ENCODE measurements around the gene SERTAD4.

SERTAD4 gene

GRCh38 chr1:210233495-210234328 lies 1.1 kb downstream of the SERTAD4 start:
- H2AFZ ChIP-seq (ENCODE audit: low read length, unreplicated experiment) = peak overlapping the region; percentile 61
- H3K27me3 ChIP-seq (ENCODE audit: insufficient read depth, low read length) = peaks cover 5% of the 10 kb centered on the region
- no peaks in the 10 kb centered on the region for H3K79me2 ChIP-seq (ENCODE audit: control insufficient read depth, insufficient read depth, low read length, unreplicated experiment)
- peak overlapping the region; percentile 83 for H3K4me3 ChIP-seq (ENCODE audit: low read depth, low read length)
- H3K4me1 ChIP-seq (ENCODE audit: control insufficient read depth, insufficient read depth, low read length, unreplicated experiment) = peaks cover 42% of the 10 kb centered on the region
- peak overlapping the region; percentile 6; the same call in 1 of the 2 replicates for H3K27ac ChIP-seq (ENCODE audit: low read depth, low read length)
- no peaks in the 10 kb centered on the region for H3K36me3 ChIP-seq (ENCODE audit: insufficient read depth, low read length)

- Histone ChIP-seq H3K27ac (ENCODE audit: low read depth, low read length) (no peak overlapping the region), H3K4me1 (ENCODE audit: control insufficient read depth, insufficient read depth, low read length, unreplicated experiment) (peaks cover 48% of the 10 kb centered on the region), H3K4me3 (ENCODE audit: low read depth, low read length) (peak overlapping the region; percentile 83), H3K27me3 (ENCODE audit: insufficient read depth, low read length) (peaks cover 5% of the 10 kb centered on the region), H3K36me3 (ENCODE audit: insufficient read depth, low read length) (no peaks in the 10 kb centered on the region), H3K79me2 (ENCODE audit: control insufficient read depth, insufficient read depth, low read length, unreplicated experiment) (no peaks in the 10 kb centered on the region), H2AFZ (ENCODE audit: low read length, unreplicated experiment) (no peak overlapping the region)
Observed at GRCh38 chr1:210234329-210234757, 1.7 kb downstream of the SERTAD4 start.

GRCh38 chr1:210235363-210236053 lies 2.9 kb downstream of the SERTAD4 start:
- no peaks in the 10 kb centered on the region for H3K36me3 ChIP-seq (ENCODE audit: insufficient read depth, low read length)
- peaks cover 5% of the 10 kb centered on the region for H3K27me3 ChIP-seq (ENCODE audit: insufficient read depth, low read length)
- H3K27ac ChIP-seq (ENCODE audit: low read depth, low read length) = no peak overlapping the region
- no peak overlapping the region for H2AFZ ChIP-seq (ENCODE audit: low read length, unreplicated experiment)
- no peaks in the 10 kb centered on the region for H3K79me2 ChIP-seq (ENCODE audit: control insufficient read depth, insufficient read depth, low read length, unreplicated experiment)
- no peak overlapping the region for H3K4me3 ChIP-seq (ENCODE audit: low read depth, low read length)
- peaks cover 60% of the 10 kb centered on the region for H3K4me1 ChIP-seq (ENCODE audit: control insufficient read depth, insufficient read depth, low read length, unreplicated experiment)

- no peak overlapping the region for H2AFZ ChIP-seq (ENCODE audit: low read length, unreplicated experiment)
- H3K27me3 ChIP-seq (ENCODE audit: insufficient read depth, low read length) = no peaks in the 10 kb centered on the region; the same call in 1 of the 2 replicates
- peak overlapping the region; percentile 75 for H3K27ac ChIP-seq (ENCODE audit: low read depth, low read length)
- no peaks in the 10 kb centered on the region for H3K79me2 ChIP-seq (ENCODE audit: control insufficient read depth, insufficient read depth, low read length, unreplicated experiment)
- peaks cover 68% of the 10 kb centered on the region for H3K4me1 ChIP-seq (ENCODE audit: control insufficient read depth, insufficient read depth, low read length, unreplicated experiment)
- H3K36me3 ChIP-seq (ENCODE audit: insufficient read depth, low read length) = no peaks in the 10 kb centered on the region
- peak overlapping the region; percentile 56; the same call in 1 of the 2 replicates for H3K4me3 ChIP-seq (ENCODE audit: low read depth, low read length)
Observed at GRCh38 chr1:210236386-210236839, 3.8 kb downstream of the SERTAD4 start.

- Histone ChIP-seq H3K79me2 (ENCODE audit: control insufficient read depth, insufficient read depth, low read length, unreplicated experiment) (no peaks in the 10 kb centered on the region), H3K36me3 (ENCODE audit: insufficient read depth, low read length) (no peaks in the 10 kb centered on the region), H3K27me3 (ENCODE audit: insufficient read depth, low read length) (no peaks in the 10 kb centered on the region; the same call in 1 of the 2 replicates), H3K4me3 (ENCODE audit: low read depth, low read length) (peak overlapping the region; percentile 56), H2AFZ (ENCODE audit: low read length, unreplicated experiment) (peak overlapping the region; percentile 77), H3K27ac (ENCODE audit: low read depth, low read length) (peak overlapping the region; percentile 75), H3K4me1 (ENCODE audit: control insufficient read depth, insufficient read depth, low read length, unreplicated experiment) (peaks cover 64% of the 10 kb centered on the region)
Observed at GRCh38 chr1:210236840-210237409, 4.3 kb downstream of the SERTAD4 start.

GRCh38 chr1:210237479-210237878 lies 4.9 kb downstream of the SERTAD4 start:
- no peaks in the 10 kb centered on the region for H3K36me3 ChIP-seq (ENCODE audit: insufficient read depth, low read length)
- H3K79me2 ChIP-seq (ENCODE audit: control insufficient read depth, insufficient read depth, low read length, unreplicated experiment) = no peaks in the 10 kb centered on the region
- peak overlapping the region; percentile 75 for H3K27ac ChIP-seq (ENCODE audit: low read depth, low read length)
- H3K27me3 ChIP-seq (ENCODE audit: insufficient read depth, low read length) = no peaks in the 10 kb centered on the region; the same call in 1 of the 2 replicates
- H2AFZ ChIP-seq (ENCODE audit: low read length, unreplicated experiment) = peak overlapping the region; percentile 77
- H3K4me1 ChIP-seq (ENCODE audit: control insufficient read depth, insufficient read depth, low read length, unreplicated experiment) = peaks cover 63% of the 10 kb centered on the region
- H3K4me3 ChIP-seq (ENCODE audit: low read depth, low read length) = peak overlapping the region; percentile 56

- Histone ChIP-seq H3K4me1 (ENCODE audit: control insufficient read depth, insufficient read depth, low read length, unreplicated experiment) (peaks cover 63% of the 10 kb centered on the region), H2AFZ (ENCODE audit: low read length, unreplicated experiment) (no peak overlapping the region), H3K4me3 (ENCODE audit: low read depth, low read length) (no peak overlapping the region), H3K27me3 (ENCODE audit: insufficient read depth, low read length) (no peaks in the 10 kb centered on the region; the same call in 1 of the 2 replicates), H3K36me3 (ENCODE audit: insufficient read depth, low read length) (no peaks in the 10 kb centered on the region), H3K27ac (ENCODE audit: low read depth, low read length) (no peak overlapping the region), H3K79me2 (ENCODE audit: control insufficient read depth, insufficient read depth, low read length, unreplicated experiment) (no peaks in the 10 kb centered on the region)
Observed at GRCh38 chr1:210237981-210238380, 5.4 kb downstream of the SERTAD4 start.

- Histone ChIP-seq H3K27ac (ENCODE audit: low read depth, low read length) (peak overlapping the region; percentile 71), H3K36me3 (ENCODE audit: insufficient read depth, low read length) (no peaks in the 10 kb centered on the region), H3K27me3 (ENCODE audit: insufficient read depth, low read length) (no peaks in the 10 kb centered on the region; the same call in 1 of the 2 replicates), H3K4me3 (ENCODE audit: low read depth, low read length) (peak overlapping the region; percentile 50), H2AFZ (ENCODE audit: low read length, unreplicated experiment) (no peak overlapping the region), H3K79me2 (ENCODE audit: control insufficient read depth, insufficient read depth, low read length, unreplicated experiment) (no peaks in the 10 kb centered on the region), H3K4me1 (ENCODE audit: control insufficient read depth, insufficient read depth, low read length, unreplicated experiment) (peaks cover 63% of the 10 kb centered on the region)
Observed at GRCh38 chr1:210239349-210240111, 6.9 kb downstream of the SERTAD4 start.

GRCh38 chr1:210241121-210241520 lies 8.5 kb downstream of the SERTAD4 start:
- Histone ChIP-seq H3K27ac (ENCODE audit: low read depth, low read length) (no peak overlapping the region), H3K79me2 (ENCODE audit: control insufficient read depth, insufficient read depth, low read length, unreplicated experiment) (no peaks in the 10 kb centered on the region), H3K36me3 (ENCODE audit: insufficient read depth, low read length) (no peaks in the 10 kb centered on the region), H3K4me1 (ENCODE audit: control insufficient read depth, insufficient read depth, low read length, unreplicated experiment) (peaks cover 73% of the 10 kb centered on the region), H3K4me3 (ENCODE audit: low read depth, low read length) (no peak overlapping the region), H3K27me3 (ENCODE audit: insufficient read depth, low read length) (no peaks in the 10 kb centered on the region), H2AFZ (ENCODE audit: low read length, unreplicated experiment) (no peak overlapping the region)
